ENCODE results near the gene ULK4.

DNA sequence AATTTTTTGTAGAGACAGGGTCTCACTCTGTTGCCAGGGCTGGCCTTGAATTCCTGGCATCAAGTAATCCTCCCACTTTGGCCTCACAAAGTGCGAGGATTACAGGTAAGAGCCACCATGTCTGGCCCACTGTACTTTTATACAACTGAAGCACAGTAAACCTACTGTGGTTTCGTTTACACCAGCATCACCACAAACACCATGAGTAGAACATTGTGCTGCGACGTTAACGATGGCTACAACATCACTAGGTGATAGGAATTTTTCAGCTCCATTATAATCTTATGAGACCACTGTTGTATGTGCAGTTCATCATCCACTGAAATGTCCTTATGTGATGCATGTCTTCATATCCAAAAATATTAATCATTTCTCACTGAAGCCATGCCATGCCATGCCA, 750.9 kb downstream of the ULK4 start:
- no peak for TF ChIP-seq CEBPB (IDR thresholded peaks at IDR 0.05; ENCODE audit: low read depth, low read length)
- TF ChIP-seq, protein P1, sequence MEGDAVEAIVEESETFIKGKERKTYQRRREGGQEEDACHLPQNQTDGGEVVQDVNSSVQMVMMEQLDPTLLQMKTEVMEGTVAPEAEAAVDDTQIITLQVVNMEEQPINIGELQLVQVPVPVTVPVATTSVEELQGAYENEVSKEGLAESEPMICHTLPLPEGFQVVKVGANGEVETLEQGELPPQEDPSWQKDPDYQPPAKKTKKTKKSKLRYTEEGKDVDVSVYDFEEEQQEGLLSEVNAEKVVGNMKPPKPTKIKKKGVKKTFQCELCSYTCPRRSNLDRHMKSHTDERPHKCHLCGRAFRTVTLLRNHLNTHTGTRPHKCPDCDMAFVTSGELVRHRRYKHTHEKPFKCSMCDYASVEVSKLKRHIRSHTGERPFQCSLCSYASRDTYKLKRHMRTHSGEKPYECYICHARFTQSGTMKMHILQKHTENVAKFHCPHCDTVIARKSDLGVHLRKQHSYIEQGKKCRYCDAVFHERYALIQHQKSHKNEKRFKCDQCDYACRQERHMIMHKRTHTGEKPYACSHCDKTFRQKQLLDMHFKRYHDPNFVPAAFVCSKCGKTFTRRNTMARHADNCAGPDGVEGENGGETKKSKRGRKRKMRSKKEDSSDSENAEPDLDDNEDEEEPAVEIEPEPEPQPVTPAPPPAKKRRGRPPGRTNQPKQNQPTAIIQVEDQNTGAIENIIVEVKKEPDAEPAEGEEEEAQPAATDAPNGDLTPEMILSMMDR (IDR thresholded peaks at IDR 0.05; ENCODE audit: control extremely low read depth in 1 of 3, insufficient read depth in 1 of 3, low read depth in 1 of 3, low read length in 3 of 3): no peak
- TF ChIP-seq JUN (IDR thresholded peaks at IDR 0.05; ENCODE audit: low read depth, low read length): no peak
- TF ChIP-seq SIN3A (conservative IDR thresholded peaks at IDR 0.05 in 1 of 2, IDR thresholded peaks at IDR 0.05 in 1 of 2; ENCODE audit: low read depth in 1 of 2, low read length in 2 of 2): no peak
- TF ChIP-seq SP2 (IDR thresholded peaks at IDR 0.05; ENCODE audit: low read length): no peak
- no peak for TF ChIP-seq MAFK (IDR thresholded peaks at IDR 0.05; ENCODE audit: low read depth, low read length)
- TF ChIP-seq TCF12 (IDR thresholded peaks at IDR 0.05; ENCODE audit: low read depth, low read length): no peak
- TF ChIP-seq, protein P2, sequence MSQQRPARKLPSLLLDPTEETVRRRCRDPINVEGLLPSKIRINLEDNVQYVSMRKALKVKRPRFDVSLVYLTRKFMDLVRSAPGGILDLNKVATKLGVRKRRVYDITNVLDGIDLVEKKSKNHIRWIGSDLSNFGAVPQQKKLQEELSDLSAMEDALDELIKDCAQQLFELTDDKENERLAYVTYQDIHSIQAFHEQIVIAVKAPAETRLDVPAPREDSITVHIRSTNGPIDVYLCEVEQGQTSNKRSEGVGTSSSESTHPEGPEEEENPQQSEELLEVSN (IDR thresholded peaks at IDR 0.05): no peak
- TF ChIP-seq KDM1A (IDR thresholded peaks at IDR 0.05; ENCODE audit: borderline replicate concordance, low read length): no peak
- no peak for TF ChIP-seq RXRA (IDR thresholded peaks at IDR 0.05; ENCODE audit: insufficient read depth, low read depth, low read length)
- no peak for TF ChIP-seq HDAC2 (IDR thresholded peaks at IDR 0.05; ENCODE audit: borderline replicate concordance in 1 of 2, low read depth in 2 of 2, low read length in 2 of 2)
- TF ChIP-seq POLR2AphosphoS5 (IDR thresholded peaks at IDR 0.05; ENCODE audit: low read depth, low read length): no peak

All from H1 (cell line).